NCI-H2081 (cell line): ENCODE measurements around the gene MMP15.
"Not testable (repeated sequence)": the region's sequence is repeated elsewhere in the genome, so short reads cannot be mapped to it uniquely, and the experiment has no call there.

Experiments used
- DNase-seq, 2 experiments: peaks; one replicate each; lab custom pipeline; 2025; lab: John Stamatoyannopoulos, UW

The MMP15 gene

DNA sequence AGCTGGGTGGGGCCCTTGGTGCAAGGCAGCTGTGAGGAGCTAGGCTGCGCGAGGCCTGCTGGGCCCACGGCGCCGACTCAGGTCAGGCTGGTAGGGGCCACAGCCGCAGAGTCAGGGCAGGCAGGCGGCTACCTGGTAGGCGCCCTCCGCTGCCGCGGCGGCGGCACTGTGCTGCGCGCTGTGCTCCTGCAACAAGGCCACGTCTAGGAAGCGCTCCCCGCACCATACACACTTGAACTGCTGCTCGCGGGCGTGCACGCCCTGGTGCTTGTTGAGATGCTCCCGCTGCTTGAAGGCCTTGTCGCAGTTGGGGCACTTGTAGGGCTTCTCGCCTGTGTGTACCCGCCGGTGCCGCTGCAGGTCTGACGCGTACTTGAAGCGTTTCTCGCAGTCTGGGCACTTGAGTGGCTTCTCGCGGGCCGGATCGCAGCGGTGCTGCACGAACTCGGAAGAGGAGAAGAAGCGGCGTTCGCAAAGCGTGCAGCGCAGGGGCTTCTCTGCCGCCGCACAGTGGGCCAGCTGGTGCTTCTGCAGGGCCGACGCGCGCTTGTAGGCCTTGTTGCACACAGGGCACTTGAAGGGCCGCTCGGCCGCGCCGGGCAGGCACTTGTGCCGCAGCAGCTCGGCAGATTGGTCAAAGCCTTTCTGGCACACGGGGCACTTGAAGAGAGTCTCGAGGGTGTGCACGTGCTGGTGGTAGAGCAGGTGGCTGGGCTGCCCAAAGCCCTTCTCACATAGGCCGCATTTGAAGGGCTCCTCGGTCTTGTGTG, 29.0 kb upstream of the MMP15 start:
- no peak for DNase-seq

DNA sequence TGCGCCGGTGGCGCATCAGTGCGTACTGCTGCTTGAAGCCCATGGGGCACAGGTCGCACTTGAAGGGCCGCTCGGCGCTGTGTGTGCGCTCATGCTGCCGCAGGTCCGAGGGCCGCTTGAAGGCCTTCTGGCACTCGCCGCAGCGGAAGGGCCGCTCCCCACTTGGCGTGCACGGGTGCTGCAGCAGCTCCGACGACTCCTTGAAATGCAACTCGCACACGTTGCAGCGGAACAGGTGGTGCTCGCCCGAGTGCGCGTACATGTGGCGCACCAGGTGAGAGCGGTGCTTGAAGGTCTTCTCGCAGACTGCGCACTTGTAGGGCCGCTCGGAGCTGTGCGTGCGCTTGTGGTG, 28.4 kb upstream of the MMP15 start:
- no peak for DNase-seq

DNA sequence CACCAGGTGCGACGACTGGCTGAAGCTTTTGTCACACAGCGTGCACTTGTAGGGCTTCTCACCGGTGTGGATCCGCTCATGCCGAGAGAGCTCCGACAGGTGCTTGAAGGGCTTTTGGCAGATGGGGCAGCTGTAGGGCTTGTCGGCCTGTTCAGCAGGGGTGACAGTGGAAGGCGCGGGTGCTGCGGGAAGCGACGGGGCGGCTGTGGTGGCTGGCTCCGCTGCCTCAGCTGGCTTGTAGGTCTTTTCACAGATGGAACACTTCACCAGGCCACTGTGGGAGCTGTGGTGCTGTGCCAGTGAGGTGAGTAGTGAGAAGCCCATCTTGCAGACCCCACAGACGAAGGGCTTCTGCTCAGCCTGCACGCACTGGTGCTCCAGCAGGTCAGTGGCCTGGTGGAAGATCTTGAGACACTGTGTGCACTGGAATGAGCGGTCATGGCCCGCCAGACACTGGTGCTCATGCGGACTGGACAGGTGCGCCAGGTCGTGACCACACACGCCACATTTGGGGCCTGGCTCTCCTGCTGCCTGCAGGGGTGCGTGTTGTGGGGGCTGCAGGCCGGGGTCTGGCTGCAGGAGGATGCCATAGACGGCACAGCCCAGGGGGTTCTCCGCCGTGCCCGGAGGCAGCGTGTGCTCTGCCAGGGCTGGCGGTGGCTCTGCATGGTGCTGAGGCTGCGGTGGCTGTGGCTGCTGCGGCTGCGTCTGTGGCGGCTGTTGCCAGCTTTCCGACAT, 27.9 kb upstream of the MMP15 start:
- DNase-seq = no peak

DNA sequence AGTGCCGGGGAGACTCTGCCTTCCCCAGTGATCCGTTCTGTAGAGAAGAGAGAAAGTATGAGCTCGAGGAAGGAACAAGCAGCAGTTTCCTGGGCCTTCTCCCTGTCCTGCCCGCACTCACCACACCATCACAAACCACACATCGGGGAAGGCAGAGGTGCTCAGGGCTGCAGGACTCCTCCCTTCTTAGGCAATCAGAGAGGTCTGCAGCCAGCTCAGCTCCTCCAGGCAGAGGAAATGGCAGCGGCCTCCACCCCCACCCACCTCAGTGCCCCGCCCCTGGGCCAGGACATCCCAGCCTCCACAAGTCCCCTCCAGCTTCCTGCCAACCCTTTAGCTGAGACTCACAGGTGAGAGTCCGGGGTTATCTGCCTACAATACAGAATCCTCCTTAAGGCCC, 27.1 kb upstream of the MMP15 start:
- DNase-seq = no peak

DNA sequence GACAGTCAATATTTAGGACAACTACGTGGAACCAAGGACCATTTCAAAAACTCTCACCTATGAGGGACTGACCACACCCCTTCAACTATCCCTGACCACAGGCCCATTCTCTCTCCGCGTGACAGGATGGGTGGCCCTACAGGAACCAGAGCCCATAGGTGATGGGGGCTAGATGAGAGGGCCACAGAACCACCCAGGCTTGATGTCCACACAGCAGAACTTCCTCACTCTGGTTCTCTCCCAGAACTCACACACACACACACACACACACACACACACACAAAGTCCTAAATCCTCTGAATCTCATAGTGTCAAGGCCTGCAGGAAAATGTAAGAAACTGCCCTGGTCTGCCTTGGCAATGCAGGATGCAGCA, 26.6 kb upstream of the MMP15 start:
- DNase-seq = no peak

DNA sequence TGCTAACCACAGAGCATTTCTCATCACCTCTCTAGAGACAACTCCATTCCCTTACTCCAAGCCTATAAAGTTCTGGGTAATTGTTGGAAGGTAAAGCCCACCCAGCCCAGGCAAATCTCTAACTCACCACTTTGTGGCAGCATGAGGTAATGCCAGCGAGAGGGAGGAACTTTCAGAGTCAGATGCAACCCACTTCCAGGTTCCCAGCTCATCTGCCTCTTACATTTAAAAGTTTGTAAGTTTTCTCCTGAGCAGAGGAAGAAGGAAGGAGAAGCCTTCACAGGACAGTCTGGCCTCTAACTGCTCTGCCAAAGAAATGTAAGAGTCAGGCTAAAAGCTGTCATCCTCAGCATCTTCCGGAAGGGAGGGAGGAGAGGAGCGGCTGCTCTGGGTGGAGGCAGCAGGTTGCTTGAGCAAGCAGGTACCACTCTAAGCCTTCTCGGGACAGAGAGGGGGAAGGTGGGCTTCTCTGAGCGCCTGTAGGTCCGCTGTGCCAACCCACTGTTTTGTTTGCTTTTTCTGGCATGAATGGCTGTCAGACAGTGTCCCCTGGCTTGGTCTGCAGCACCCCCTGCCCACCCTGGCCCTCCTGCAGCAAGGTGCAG, 26.1 kb upstream of the MMP15 start:
- DNase-seq = no peak

DNA sequence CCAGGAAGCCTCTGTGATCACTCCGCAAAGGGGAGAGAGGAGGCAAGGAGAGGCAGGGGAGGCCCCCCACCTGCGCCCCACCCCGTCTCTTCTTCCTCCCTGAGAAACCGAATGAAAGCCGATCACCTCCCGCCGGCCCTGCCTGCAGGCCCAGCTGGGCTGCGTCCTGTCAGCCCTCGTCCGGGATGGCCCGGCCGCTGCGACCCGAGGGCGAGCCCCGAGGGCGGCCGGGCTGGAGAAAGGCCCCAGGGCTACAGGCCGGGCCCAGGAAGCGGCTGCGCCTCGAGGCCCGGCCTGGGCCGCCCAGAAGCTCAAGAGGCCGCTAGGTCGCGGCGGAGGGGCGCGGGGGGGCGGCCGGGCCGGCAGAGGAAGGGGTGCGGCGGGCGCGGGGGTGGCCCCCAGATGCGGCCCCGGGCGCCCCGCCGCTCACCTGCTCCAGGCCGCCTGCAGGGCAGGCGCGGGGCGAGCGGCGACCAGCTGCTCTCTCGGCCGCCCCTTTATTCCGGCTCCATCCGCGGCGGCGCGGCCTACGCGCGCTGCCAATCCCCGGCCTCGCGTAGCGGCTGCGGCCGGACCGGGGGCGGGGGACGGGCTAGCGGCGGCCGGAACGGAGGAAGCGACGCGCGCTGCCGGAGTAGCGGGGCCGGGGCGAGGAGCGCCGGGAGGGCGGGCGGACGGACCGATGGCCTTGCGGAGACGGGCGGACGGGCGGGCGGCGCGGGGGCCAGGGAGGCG, 25.4 kb upstream of the MMP15 start, which contains the start of gene ZNF319:
ZNF319 (minus strand) TSS at position 702 of the 735 bp plus-strand sequence. CDS start 2,407 bp downstream, outside the sequence.
- DNase-seq = no peak

DNA sequence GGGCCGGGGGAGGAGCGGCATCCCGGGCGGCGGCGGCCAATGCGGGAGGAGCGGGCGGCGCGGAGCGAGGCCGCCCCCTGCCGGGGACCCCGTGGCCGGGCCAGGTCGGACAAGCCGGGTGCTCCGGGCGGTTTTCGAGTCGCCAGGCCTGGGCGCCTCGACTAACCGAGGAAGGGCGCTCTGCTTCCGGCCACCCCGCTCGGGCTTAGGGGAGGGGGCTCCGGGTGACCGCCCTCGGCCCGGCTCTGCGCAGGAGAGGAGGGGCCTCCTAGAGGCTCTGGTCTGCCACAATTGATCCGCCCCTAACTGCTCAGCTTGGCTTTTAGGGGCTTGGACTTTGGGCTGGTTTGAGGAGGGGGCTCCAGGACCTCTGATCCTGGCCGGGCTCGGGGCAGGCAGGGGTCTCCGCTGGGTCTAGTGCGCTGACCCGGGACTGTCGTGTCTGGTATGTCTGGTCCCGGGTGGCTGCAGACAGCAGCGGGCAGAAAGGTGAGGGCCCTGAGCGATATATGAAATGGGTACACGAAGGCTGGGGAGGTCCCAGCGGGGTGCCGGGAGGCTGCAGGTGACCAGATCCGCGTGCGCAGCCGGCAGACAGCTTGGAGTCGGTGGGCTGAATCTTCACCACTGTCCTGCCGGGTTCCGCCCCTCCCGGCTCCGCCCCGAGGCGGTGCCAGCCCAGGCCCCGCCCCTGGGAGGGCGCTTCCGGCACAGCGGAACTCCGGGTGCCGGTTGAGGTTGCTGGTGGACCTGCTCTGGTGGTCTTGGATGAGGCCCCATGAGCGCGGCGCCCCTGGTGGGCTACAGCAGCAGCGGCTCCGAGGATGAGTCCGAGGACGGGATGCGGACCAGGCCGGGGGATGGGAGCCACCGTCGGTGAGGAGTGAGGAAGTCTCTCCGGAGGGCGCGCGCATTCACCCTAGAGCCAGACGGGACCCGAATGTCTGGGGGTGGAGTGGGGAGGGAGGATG, 24.6 kb upstream of the MMP15 start, which contains the start of gene USB1:
USB1 (plus strand) TSS at position 702 of the 971 bp plus-strand sequence; CDS start at position 779, 77 bp downstream.
- DNase-seq = peak; percentile 71 to 76

DNA sequence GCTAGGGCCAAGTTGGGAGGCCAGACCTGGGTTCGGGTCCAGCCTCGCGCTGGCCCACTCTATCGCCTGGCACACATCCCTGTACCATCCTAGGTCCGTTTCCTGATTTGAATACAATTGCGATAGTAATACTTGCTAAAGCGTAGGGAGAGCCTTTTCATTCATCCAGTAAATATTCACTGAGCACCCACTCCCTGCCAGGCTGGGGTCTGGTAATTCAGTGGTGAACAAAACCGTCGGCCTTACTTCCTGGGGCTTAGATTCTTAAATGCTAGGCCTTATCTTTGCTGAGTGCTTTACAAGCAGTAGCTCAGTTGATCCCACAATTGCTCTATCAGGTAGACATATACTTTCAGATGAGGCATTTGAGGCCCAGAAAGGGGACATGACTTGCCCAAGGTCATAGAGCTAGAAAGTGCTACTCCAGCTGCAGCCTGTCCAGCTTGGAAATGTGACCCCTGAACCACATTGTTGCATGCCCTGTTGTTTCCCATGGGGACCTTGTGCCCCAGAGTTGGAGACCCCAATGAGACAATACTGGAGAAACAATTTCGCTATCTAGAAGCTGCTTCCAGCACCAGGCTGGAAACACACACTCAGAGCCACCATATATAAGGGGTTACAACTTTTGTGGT, 23.7 kb upstream of the MMP15 start:
- no peak for DNase-seq

DNA sequence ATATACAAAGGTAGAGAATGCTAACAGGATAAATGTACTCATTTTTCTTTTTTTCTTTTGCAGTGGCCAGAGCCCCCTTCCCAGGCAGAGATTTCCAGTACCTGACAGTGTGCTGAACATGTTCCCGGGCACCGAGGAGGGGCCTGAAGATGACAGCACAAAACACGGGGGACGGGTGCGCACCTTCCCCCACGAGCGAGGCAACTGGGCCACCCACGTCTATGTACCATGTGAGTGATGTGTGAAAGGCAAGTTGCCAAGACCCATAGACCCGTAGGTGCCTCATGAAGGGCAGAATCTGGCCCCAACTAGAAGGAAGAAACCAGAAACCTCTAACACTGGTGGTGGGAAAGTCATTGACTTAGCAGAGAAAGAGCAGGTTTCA, 23.1 kb upstream of the MMP15 start:
- no peak for DNase-seq

DNA sequence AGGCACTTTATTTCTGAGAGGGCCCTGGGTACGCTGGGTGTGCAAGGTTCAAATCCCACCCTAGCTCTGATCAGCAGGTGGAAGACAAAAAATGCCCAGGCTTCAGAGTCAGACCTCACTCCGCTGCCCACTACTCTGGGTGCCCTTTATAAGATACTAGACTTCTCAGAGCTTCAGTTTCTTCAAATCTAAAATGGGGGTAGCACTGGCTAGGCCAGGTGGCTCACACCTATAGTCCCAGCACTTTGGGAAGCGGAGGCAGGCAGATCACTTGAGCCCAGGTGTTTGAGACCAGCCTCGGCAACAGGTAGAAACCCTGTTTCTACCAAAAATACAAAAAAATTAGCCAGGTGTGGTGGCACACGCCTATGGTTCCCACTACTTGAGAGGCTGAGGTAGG, 22.6 kb upstream of the MMP15 start:
- DNase-seq = no peak

DNA sequence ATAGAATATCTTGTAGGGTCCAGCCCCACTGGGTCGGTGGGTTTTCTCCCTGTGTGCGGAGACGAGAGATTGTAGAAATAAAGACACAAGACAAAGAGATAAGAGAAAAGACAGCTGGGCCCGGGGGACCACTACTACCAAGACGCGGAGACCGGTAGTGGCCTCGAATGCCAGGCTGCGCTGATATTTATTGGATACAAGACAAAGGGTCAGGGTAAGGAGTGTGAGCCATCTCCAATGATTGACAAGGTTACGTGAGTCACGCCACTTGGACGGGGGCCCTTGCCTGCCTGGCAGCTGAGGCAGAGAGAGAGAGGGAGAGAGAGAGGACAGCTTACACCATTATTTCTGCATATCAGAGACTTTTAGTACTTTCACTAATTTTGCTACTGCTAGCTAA, 20.8 kb upstream of the MMP15 start:
- not testable (repeated sequence) for DNase-seq

DNA sequence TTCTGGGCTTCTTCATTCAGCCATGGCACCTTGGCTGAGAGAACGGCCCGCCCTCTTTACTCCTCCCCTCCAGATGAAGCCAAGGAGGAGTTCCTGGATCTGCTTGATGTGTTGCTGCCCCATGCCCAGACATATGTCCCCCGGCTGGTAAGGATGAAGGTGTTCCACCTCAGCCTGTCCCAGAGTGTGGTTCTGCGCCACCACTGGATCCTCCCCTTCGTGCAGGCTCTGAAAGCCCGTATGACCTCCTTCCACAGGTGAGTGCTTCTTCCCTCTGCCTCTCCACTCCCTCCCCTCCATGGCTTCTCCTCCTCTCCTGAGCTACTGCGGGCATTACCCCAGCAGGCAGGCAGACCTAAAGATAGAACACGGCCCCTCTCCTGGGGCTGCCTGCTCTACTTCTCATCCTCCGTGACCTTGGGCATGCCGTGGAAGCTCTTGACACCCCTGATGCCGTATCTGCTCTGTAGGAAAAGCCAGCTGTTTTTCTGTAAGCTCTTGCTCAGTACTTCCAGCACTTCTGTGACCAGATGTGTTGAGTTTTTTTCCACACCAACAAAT, 15.6 kb upstream of the MMP15 start:
- DNase-seq = no peak

DNA sequence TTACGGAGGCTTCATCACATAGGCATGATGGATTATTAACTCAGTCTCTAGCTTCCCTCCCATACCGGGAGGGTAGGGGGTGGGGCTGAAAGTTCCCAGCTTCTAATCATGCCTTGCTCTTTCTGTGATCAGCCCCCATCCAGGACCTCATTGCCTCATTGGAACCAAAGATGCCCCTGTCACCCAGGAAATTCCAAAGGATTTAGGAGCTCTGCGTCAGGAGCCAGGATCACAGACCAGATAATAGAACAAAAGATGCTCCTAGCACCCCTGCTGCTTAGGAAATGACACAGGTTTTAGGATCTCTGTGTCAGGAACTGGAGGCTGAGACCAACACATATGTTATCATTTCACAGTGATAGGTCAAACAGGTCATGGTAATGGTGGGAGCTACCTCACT, 14.7 kb upstream of the MMP15 start:
- DNase-seq = no peak

DNA sequence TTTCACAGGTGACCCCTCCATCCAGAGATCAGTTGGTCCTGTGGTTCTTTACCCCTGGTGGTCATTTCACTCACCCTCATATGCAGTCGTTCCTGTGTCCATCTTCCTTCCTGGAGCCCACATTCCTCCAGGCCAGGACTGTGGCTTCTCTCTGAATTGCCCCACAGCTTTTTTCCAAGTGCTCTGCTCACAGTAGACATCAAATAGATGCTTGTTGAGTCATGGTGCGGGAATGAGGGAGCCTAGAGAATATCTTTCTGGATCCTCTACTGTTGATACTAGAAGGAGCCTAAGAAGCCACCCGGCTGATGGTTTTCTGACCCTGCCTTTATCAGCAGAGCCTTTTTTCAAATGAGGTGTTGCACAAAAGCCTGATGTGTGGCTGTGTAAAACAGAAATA, 13.9 kb upstream of the MMP15 start:
- no peak for DNase-seq

DNA sequence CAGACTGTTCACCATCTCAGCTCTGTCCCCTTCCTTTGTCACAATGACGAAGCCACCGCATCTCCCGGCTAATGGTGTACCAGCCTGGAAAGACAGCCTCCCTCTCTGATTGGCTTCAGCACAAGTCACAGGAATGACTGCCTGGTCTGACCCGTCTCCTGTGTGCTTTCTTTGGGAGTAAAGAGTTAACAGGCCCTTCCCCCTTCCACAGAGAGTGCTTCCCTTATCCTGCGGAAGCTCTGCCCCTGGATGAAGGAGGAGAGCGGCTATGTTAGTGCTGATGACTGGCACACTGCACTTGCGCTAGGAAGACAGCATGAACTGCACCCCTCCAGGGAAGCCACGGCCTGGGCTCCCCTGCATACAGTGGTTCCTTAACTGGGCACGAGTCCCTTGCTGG, 13.1 kb upstream of the MMP15 start:
- DNase-seq = no peak

DNA sequence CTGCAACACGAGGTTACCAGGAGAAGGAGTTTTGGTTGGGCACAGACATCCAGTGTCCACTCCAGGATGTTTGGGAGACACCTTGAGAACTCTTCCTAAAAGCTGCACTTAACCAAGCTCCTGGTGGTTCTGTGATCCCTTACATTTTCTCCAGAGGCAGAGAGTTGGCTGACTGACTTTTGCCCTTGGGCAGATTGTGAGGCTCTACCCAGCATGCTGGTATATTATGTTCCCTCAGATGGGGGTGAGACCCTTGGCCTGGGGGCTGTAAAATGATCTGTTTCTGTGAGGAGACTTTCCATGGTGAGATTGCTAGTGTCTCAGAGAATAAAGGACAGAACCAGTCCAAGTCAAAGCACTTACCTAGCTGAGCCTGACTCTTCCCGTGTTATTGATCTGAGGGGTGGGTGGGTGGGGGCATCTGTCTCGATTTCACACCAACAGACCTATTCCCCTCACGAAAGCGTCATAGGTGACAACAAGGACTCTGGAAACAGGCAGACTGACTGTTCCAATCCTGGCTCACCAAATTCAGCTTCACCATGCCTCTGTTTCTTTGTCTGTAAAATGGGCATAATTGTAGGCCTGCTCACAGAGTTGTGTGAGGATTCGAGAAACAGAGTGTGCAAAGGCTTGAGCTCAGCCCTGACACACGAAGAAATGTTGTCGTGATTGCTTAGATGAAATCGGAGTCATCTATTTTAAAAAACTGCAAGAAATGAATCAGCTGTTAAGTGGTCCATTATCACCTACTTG, 12.2 kb upstream of the MMP15 start:
- no peak for DNase-seq

DNA sequence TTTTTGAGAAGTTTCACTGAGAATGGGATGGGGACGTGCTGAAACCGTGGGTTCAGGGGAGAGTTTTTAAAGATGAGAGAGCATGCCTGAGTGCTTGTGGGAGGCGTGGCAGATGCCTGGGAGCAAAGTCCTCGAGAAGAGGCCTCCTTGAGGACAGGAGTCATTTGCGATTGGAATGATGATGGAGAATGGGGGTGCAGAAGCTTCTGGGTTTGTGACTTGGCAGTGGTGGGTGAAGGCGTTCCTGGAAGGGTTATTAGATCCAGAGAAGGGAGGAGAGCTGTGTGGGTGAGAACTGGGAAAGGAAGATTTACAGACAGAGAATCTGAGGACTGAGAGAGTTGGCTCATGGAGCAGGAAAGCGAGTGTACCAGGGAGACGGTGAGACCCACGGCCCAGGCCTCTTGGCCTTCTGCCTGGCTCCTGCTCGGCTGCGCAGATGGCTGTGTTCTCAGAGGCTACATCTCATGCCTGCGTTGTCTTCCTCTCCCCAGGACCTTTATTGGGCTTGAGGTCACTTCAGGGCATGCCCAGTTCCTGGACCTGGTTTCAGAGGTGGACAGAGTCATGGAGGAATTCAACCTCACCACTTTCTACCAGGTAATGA, 8.6 kb upstream of the MMP15 start:
- DNase-seq = no peak

DNA sequence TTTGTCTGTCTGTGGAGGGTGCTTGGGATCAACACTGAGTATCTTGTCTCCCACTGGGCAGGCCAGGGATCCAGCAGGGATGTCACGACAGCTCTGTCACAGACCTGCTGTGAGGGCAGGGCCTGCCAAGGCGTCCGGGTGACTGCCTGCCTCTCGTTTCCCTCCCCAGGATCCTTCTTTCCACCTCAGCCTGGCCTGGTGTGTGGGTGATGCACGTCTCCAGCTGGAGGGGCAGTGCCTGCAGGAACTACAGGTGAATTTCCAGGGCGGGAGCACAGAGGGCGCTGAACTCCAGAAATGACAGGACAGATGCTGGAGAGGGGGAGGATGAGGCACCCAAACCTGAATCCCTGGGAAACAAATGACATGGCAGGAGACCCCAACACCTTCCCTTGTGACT, 6.8 kb upstream of the MMP15 start:
- DNase-seq = no peak
